ENCODE measurements around the gene FOXE3.
A peak's percentile ranks its signal among the peaks of the same experiment; 100 is the strongest.

Gene FOXE3

DNA sequence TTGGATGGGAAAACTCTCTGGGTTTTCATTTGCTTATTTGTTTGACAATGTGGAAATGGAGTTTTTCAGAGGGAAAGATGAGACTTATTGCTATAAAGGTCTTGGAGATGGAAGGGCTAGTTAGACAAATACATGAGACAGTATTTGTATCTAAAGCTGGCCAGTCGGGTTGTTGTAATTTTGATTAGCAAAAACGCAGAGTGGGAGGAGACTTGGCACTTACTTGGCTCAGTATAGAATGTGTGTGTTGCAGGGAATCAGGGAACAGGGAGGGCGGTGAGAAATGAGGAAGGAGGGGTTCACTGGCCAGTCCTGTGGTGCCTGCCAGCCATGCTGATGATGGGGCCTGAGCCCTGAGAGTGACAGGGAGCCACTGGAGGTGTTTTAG, 6.0 kb upstream of the FOXE3 start:
- in situ Hi-C loops (cut with HindIII; ENCODE audit: low pct_unique_long_range_greater_than_20kb, low sequenced_read_pairs): no loop called here

GRCh38 chr1:47411436-47411835, 4.6 kb upstream of the FOXE3 start:
- in situ Hi-C loops (cut with HindIII; ENCODE audit: low pct_unique_long_range_greater_than_20kb, low sequenced_read_pairs): no loop called here
- no peak for TF ChIP-seq JUND (IDR thresholded peaks at IDR 0.05; ENCODE audit: low read depth)
- no peak for DNase-seq (ENCODE audit: low read depth in 1 of 2, low spot score in 1 of 2)

More for the DNA sequence above, 6.0 kb upstream of the FOXE3 start:
- DNase-seq (ENCODE audit: low read depth in 1 of 2, low spot score in 1 of 2): no peak
- no peak for TF ChIP-seq JUND (IDR thresholded peaks at IDR 0.05; ENCODE audit: low read depth)

DNA sequence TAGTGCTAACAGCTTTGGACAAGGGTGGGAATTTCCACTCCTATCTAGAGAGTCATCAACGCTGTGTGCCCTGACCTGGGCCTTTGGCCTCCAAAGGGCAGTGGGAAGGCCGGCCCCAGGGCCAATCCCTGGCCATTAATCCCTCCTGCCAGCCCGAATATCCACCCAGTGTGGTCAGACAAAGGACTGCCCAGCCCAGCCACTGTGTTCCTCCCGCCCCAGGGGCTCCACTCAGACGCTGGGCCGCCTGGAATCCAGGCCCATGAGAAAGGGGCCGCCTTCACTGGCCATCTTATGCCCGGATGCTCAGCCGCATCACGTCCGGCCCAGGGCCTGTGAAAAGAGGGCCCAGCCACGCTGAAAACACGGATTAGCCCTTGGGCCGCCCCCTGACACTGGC, 3.6 kb upstream of the FOXE3 start:
- in situ Hi-C loops (cut with HindIII; ENCODE audit: low pct_unique_long_range_greater_than_20kb, low sequenced_read_pairs): no loop called here
- TF ChIP-seq JUND (IDR thresholded peaks at IDR 0.05; ENCODE audit: low read depth): no peak
- no peak for DNase-seq (ENCODE audit: low read depth in 1 of 2, low spot score in 1 of 2)

- in situ Hi-C loops (cut with HindIII; ENCODE audit: low pct_unique_long_range_greater_than_20kb, low sequenced_read_pairs): no loop called here
- TF ChIP-seq JUND (IDR thresholded peaks at IDR 0.05; ENCODE audit: low read depth): no peak
- DNase-seq (ENCODE audit: low read depth in 1 of 2, low spot score in 1 of 2): no peak
Measured at GRCh38 chr1:47416319-47417169, 459 bp downstream of the FOXE3 start.

- DNase-seq (ENCODE audit: low read depth in 1 of 2, low spot score in 1 of 2): no peak
- TF ChIP-seq JUND (IDR thresholded peaks at IDR 0.05; ENCODE audit: low read depth): no peak
- in situ Hi-C loops (cut with HindIII; ENCODE audit: low pct_unique_long_range_greater_than_20kb, low sequenced_read_pairs): no loop called here
Measured at GRCh38 chr1:47417170-47418044, 1.3 kb downstream of the FOXE3 start.

DNA sequence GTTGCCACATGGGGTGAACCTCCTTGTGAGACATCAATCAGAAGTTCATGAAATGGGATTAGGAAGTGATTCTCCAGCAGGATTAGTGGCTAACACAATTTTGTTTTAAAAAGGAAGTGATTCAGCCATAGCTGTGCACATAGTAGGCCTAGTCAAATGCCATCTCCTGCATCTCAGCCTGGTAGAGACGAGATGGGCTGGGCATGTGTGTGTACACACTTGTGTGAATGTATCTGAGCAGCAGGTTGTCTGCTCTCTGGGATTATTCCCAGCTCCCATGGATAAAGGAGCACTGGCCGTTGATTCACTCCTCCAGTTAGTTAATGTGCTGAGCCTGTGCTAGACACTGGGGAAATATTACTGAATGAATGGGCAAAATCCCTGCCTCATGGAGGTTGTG, 2.0 kb downstream of the FOXE3 start:
- DNase-seq (ENCODE audit: low read depth in 1 of 2, low spot score in 1 of 2): no peak
- TF ChIP-seq JUND (IDR thresholded peaks at IDR 0.05; ENCODE audit: low read depth): no peak

DNA sequence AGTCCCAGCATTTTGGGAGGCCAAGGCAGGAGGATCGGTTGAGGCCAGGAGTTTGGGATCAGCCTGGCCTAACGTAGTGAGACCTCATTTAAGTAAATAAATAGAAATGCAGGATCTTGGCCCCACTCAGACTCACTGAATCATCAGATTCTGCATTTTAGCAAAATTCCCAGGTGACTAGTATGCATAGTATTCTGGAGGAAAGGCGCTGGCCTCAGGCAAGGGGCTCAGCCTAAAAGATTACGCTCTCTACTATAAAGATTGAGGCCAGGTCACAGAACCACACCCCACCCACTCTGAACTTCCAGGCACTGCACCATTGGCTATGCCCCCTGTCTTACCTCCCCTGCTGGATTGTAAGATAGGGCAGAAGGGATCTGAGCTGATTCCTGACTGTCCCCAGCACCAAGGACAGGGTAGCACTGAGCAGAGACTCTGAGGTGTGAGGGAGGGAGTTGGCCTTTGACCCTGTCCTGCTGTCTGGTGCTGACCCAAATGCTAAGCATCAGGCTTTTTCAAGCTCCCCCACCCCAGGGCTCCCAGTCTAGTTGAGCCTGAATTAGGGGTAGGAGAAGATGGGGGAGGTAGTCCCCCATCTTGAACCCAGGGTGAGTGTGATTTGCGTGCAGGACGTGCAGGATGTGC, 2.7 kb downstream of the FOXE3 start:
- in situ Hi-C loops (cut with HindIII; ENCODE audit: low pct_unique_long_range_greater_than_20kb, low sequenced_read_pairs): no loop called here
- DNase-seq (ENCODE audit: low read depth in 1 of 2, low spot score in 1 of 2): no peak
- no peak for TF ChIP-seq JUND (IDR thresholded peaks at IDR 0.05; ENCODE audit: low read depth)

More for the DNA sequence above, 2.0 kb downstream of the FOXE3 start:
- in situ Hi-C loops (cut with HindIII; ENCODE audit: low pct_unique_long_range_greater_than_20kb, low sequenced_read_pairs): no loop called here

DNA sequence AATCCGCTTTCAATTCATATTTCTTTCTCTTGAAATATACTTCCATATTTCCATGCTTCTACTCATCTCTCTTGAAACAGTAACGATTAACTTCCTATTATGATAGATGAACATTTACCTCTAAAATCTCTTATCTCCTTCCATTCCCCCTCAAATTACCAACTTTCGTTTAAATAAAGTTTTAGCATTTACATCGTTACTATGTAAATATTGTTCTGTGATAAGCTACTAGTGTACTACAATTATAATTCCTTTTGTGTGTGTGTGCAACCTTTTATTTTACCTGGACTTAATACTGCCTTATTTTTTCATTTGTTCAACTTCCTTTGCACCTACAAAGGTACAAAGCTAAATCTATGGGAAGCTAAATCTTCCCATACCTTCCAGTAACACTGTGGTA, 4.5 kb downstream of the FOXE3 start:
- DNase-seq (ENCODE audit: low read depth in 1 of 2, low spot score in 1 of 2): no peak
- no peak for TF ChIP-seq JUND (IDR thresholded peaks at IDR 0.05; ENCODE audit: low read depth)
- in situ Hi-C loops (cut with HindIII; ENCODE audit: low pct_unique_long_range_greater_than_20kb, low sequenced_read_pairs): no loop called here

- DNase-seq (ENCODE audit: low read depth in 1 of 2, low spot score in 1 of 2): no peak
- in situ Hi-C loops (cut with HindIII; ENCODE audit: low pct_unique_long_range_greater_than_20kb, low sequenced_read_pairs): no loop called here
- no peak for TF ChIP-seq JUND (IDR thresholded peaks at IDR 0.05; ENCODE audit: low read depth)
Measured at GRCh38 chr1:47423872-47424271, 7.8 kb downstream of the FOXE3 start.

- DNase-seq (ENCODE audit: low read depth in 1 of 2, low spot score in 1 of 2): peak in 1 of 2 experiments; percentile 70
- in situ Hi-C loops (cut with HindIII; ENCODE audit: low pct_unique_long_range_greater_than_20kb, low sequenced_read_pairs): no loop called here
- no peak for TF ChIP-seq JUND (IDR thresholded peaks at IDR 0.05; ENCODE audit: low read depth)
Measured at GRCh38 chr1:47424336-47424982, 8.4 kb downstream of the FOXE3 start.

- in situ Hi-C loops (cut with HindIII; ENCODE audit: low pct_unique_long_range_greater_than_20kb, low sequenced_read_pairs): no loop called here
- TF ChIP-seq JUND (IDR thresholded peaks at IDR 0.05; ENCODE audit: low read depth): no peak
- DNase-seq (ENCODE audit: low read depth in 1 of 2, low spot score in 1 of 2): no peak
Measured at GRCh38 chr1:47431534-47431933, 15.4 kb downstream of the FOXE3 start.

Measured in T47D (cell line).